OCI-LY7 (cell line): Measurements from ENCODE around the gene TCL1A.

ENCODE experiments used
- CTCF ChIP-seq: fragments of 200-600 bp; sonication (generic); conservative IDR thresholded peaks from 2 replicates; pipeline ENCODE4 v1.5.1; 2014; ENCODE audit warnings: mild to moderate bottlenecking, antibody characterized with exemption, low read length, moderate library complexity, mixed read lengths
- EZH2phosphoT487 ChIP-seq: fragments of 200-600 bp; sonication (generic); IDR thresholded peaks from 2 replicates; pipeline ENCODE4 v1.6.1; 2018; ENCODE audit warnings: low read depth, borderline replicate concordance, mild to moderate bottlenecking, mixed run types, antibody characterized with exemption, low read length, moderate library complexity, mixed read lengths

- no peak for TF ChIP-seq CTCF
- no peak for TF ChIP-seq EZH2phosphoT487
Observed at GRCh38 chr14:95689441-95689840, 24.5 kb downstream of the TCL1A start.
